DND-41 (cell line): ENCODE results near the gene RDH16.

Source experiments
- ATAC-seq: fragments of 200-7000 bp; cut with Tn5 transposase; 3 replicates; pipeline ENCODE4 v1.9.1; 2021; ENCODE audit warnings: low read depth; ENCODE audit not compliant: insufficient read depth
- DNase-seq: peaks from one replicate; pipeline ENCODE4 v3.0.0-alpha.2; 2020
- H2AFZ ChIP-seq: 2 replicates; pipeline ENCODE4 v1.6.0; 2012; ENCODE audit warnings: low read depth, low read length
- H3K27ac ChIP-seq: 2 replicates; pipeline ENCODE4 v1.5.1; 2012; ENCODE audit warnings: low read length, inconsistent platforms
- H3K27me3 ChIP-seq: fragments of 200-600 bp; sonication (generic); 2 replicates; pipeline ENCODE4 v1.6.0; 2012; ENCODE audit warnings: low read length, mild to moderate bottlenecking, inconsistent platforms; ENCODE audit not compliant: insufficient read depth, poor library complexity
- H3K36me3 ChIP-seq: 2 replicates; pipeline ENCODE4 v1.5.1; 2012; ENCODE audit warnings: low read length, inconsistent platforms; ENCODE audit not compliant: insufficient read depth
- H3K4me1 ChIP-seq: 2 replicates; pipeline ENCODE4 v1.5.1; 2012; ENCODE audit warnings: mild to moderate bottlenecking, low read length; ENCODE audit not compliant: insufficient read depth
- H3K4me2 ChIP-seq: 2 replicates; pipeline ENCODE4 v1.6.0; 2012; ENCODE audit warnings: mild to moderate bottlenecking, moderate library complexity, low read length, inconsistent platforms; ENCODE audit not compliant: insufficient read depth
- H3K4me3 ChIP-seq, 2 experiments: fragments of 200-600 bp in 1 of 2; shearing (Covaris generic) in 1 of 2; 2 replicates each; pipeline ENCODE4 v1.5.1; 2012 to 2016; ENCODE audit warnings: inconsistent platforms in 2 of 2, low read length in 2 of 2, mild to moderate bottlenecking in 2 of 2, low read depth in 1 of 2, moderate library complexity in 1 of 2
- H3K79me2 ChIP-seq: 2 replicates; pipeline ENCODE4 v1.6.0; 2012; ENCODE audit warnings: low read length, inconsistent platforms; ENCODE audit not compliant: insufficient read depth
- H3K9ac ChIP-seq: 2 replicates; pipeline ENCODE4 v1.6.0; 2012; ENCODE audit warnings: low read depth, mild to moderate bottlenecking, inconsistent platforms, low read length, moderate library complexity
- H3K9me3 ChIP-seq: 2 replicates; pipeline ENCODE4 v1.5.1; 2012; ENCODE audit warnings: low read length, moderate library complexity, mild to moderate bottlenecking, inconsistent platforms; ENCODE audit not compliant: insufficient read depth, severe bottlenecking
- H4K20me1 ChIP-seq: 2 replicates; pipeline ENCODE4 v1.6.0; 2012; ENCODE audit warnings: low read length; ENCODE audit not compliant: insufficient read depth
- EZH2 ChIP-seq: IDR thresholded peaks from 3 replicates; pipeline ENCODE4 v1.6.1; 2012; ENCODE audit warnings: borderline replicate concordance, low read depth, mild to moderate bottlenecking, moderate library complexity, low read length, inconsistent platforms; ENCODE audit not compliant: severe bottlenecking
- TF ChIP-seq, protein P1 (sequence below): IDR thresholded peaks from 2 replicates; pipeline ENCODE4 v1.5.1; 2012; ENCODE audit warnings: borderline replicate concordance, low read length, moderate library complexity, mild to moderate bottlenecking; ENCODE audit not compliant: poor library complexity, severe bottlenecking; ENCODE audit errors: extremely low read depth

The RDH16 gene

GRCh38 chr12:56980941-56981530 is 23.6 kb upstream of the RDH16 start:
- H3K9me3 ChIP-seq = no peaks in the 10 kb centered on the region
- no peak overlapping the region for H3K4me2 ChIP-seq
- ATAC-seq (no peak), DNase-seq (no peak)
- no peak overlapping the region for H3K4me3 ChIP-seq
- no peak overlapping the region for H3K27ac ChIP-seq
- no peaks in the 10 kb centered on the region for H3K27me3 ChIP-seq
- H3K79me2 ChIP-seq = no peaks in the 10 kb centered on the region
- no peak for TF ChIP-seq EZH2
- TF ChIP-seq, protein P1, sequence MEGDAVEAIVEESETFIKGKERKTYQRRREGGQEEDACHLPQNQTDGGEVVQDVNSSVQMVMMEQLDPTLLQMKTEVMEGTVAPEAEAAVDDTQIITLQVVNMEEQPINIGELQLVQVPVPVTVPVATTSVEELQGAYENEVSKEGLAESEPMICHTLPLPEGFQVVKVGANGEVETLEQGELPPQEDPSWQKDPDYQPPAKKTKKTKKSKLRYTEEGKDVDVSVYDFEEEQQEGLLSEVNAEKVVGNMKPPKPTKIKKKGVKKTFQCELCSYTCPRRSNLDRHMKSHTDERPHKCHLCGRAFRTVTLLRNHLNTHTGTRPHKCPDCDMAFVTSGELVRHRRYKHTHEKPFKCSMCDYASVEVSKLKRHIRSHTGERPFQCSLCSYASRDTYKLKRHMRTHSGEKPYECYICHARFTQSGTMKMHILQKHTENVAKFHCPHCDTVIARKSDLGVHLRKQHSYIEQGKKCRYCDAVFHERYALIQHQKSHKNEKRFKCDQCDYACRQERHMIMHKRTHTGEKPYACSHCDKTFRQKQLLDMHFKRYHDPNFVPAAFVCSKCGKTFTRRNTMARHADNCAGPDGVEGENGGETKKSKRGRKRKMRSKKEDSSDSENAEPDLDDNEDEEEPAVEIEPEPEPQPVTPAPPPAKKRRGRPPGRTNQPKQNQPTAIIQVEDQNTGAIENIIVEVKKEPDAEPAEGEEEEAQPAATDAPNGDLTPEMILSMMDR = no peak
- H4K20me1 ChIP-seq = no peaks in the 10 kb centered on the region
- H3K9ac ChIP-seq = no peak overlapping the region
- no peaks in the 10 kb centered on the region for H3K4me1 ChIP-seq
- no peak overlapping the region for H2AFZ ChIP-seq
- H3K36me3 ChIP-seq = no peaks in the 10 kb centered on the region

DNA sequence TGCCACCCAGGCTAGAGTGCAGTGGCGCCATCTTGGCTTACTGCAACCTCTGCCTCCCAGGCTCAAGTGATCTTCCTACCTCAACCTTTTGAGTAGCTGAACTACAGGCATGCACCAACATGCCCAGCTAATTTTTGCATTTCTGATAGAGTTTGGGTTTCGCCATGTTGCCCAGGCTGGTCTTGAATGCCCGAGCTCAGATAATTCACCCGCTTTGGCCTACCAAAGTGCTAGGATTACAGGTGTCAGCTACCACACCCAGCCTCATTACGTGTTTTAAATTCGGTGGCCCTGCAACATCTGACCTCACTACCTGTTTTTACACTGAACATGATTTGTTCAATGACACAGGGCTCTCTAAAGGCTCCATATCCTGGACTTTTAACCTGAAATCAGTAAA is 22.9 kb upstream of the RDH16 start:
- no peak overlapping the region for H3K4me3 ChIP-seq
- ATAC-seq = no peak
- H3K27ac ChIP-seq = no peak overlapping the region

DNA sequence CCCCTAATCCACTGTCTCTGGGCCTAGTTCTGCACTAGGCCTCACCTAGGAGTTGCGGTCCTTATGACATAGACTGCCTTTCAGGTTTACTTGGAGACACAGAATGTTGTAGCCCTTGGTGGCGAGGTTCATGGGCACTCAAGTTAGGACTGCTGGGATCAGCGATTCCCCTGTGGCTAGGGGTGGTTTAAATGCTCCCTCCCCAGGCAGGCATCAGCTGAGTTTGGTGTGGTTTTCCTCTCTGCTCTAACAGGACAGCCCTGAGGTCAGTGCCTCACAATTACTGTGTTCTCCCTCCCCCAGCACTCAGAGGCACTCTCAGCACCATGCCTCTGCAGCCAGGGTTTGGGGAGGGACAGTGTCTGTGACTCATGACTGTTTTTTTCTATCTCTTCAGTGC is 22.2 kb upstream of the RDH16 start:
- Histone ChIP-seq H3K4me1 (no peaks in the 10 kb centered on the region), H3K4me2 (no peak overlapping the region), H3K36me3 (no peaks in the 10 kb centered on the region), H3K4me3 (no peak overlapping the region), H3K79me2 (no peaks in the 10 kb centered on the region), H3K27ac (no peak overlapping the region), H3K27me3 (no peaks in the 10 kb centered on the region), H3K9me3 (no peaks in the 10 kb centered on the region), H2AFZ (no peak overlapping the region), H3K9ac (no peak overlapping the region), H4K20me1 (no peaks in the 10 kb centered on the region)
- DNase-seq = no peak
- ATAC-seq = no peak
- TF ChIP-seq, protein P1 = no peak
- no peak for TF ChIP-seq EZH2

More for the DNA sequence above, 22.9 kb upstream of the RDH16 start:
- Histone ChIP-seq H3K4me1 (no peaks in the 10 kb centered on the region), H3K9ac (no peak overlapping the region), H3K27me3 (no peaks in the 10 kb centered on the region), H3K4me2 (no peak overlapping the region), H3K79me2 (no peaks in the 10 kb centered on the region), H4K20me1 (no peaks in the 10 kb centered on the region), H3K36me3 (no peaks in the 10 kb centered on the region), H2AFZ (no peak overlapping the region), H3K9me3 (no peaks in the 10 kb centered on the region)
- DNase-seq = no peak
- no peak for TF ChIP-seq EZH2
- TF ChIP-seq, protein P1 = no peak
